Stomach (tissue), 4 donors: ENCODE data around the gene ZNF438.

Source experiments
- EP300 ChIP-seq: sonication (generic); formaldehyde crosslinking; IDR thresholded peaks from one replicate; pipeline ENCODE4 v1.6.1; 2017; ENCODE audit warnings: antibody characterized with exemption
- POLR2A ChIP-seq, 4 donors: fragments of 450-650 bp; IDR thresholded peaks; one replicate each; pipeline ENCODE4 v1.6.1; 2016; ENCODE audit warnings: antibody characterized with exemption in 4 of 4, control low read depth in 2 of 4, mild to moderate bottlenecking in 1 of 4, moderate library complexity in 1 of 4
- POLR2AphosphoS5 ChIP-seq, 3 donors: sonication (generic); formaldehyde crosslinking; IDR thresholded peaks; one replicate each; pipeline ENCODE4 v1.6.1; 2016; ENCODE audit warnings: antibody characterized with exemption in 3 of 3
- TF ChIP-seq, protein P1 (sequence below), 7 experiments: fragments of 450-650 bp in 4 of 7; fragments of 200-600 bp in 3 of 7; sonication (generic) in 3 of 7; IDR thresholded peaks; one replicate each; pipeline ENCODE4 v1.5.1; 2016 to 2019; ENCODE audit warnings: antibody characterized with exemption in 7 of 7, control low read depth in 2 of 7, mild to moderate bottlenecking in 1 of 7

DNA sequence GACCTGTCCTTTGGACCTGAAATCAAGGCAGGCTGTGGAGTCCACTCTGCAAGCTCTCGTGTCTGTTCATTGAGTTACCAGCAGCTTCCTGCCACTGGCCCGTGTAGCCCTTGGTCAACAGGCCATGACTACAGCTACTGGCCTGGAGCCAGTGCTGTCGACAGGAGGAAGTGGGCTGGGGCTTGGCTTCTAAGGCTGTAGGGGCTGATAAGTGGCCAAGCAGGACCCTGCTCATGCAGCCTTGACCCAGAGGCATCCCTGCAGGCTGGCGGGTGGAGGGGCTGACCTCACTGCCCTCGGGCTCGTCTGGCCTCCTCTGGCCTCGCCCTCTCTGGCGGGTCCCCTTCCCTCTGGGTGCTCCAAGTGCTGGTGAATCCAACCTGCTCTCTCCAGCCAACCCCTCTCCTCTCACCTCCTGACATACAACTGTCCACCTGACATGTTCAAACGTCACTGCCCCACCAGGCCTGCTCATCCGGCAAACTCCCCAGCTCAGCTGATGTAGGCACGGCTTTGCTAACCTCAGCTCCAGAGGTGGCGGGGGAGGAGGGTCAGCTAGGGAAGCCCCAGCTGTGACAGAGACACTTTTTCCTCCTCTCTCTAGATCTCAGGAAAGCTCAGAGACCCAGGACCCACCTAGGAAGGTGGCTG lies 213.5 kb downstream of the ZNF438 start:
- TF ChIP-seq POLR2AphosphoS5 (IDR thresholded peaks at IDR 0.05) (no peak), EP300 (no peak), POLR2A (IDR thresholded peaks at IDR 0.05) (no peak)
- TF ChIP-seq, protein P1, sequence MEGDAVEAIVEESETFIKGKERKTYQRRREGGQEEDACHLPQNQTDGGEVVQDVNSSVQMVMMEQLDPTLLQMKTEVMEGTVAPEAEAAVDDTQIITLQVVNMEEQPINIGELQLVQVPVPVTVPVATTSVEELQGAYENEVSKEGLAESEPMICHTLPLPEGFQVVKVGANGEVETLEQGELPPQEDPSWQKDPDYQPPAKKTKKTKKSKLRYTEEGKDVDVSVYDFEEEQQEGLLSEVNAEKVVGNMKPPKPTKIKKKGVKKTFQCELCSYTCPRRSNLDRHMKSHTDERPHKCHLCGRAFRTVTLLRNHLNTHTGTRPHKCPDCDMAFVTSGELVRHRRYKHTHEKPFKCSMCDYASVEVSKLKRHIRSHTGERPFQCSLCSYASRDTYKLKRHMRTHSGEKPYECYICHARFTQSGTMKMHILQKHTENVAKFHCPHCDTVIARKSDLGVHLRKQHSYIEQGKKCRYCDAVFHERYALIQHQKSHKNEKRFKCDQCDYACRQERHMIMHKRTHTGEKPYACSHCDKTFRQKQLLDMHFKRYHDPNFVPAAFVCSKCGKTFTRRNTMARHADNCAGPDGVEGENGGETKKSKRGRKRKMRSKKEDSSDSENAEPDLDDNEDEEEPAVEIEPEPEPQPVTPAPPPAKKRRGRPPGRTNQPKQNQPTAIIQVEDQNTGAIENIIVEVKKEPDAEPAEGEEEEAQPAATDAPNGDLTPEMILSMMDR (IDR thresholded peaks at IDR 0.05), result no peak
